ENCODE data around the gene PLPP4.

The PLPP4 gene

DNA sequence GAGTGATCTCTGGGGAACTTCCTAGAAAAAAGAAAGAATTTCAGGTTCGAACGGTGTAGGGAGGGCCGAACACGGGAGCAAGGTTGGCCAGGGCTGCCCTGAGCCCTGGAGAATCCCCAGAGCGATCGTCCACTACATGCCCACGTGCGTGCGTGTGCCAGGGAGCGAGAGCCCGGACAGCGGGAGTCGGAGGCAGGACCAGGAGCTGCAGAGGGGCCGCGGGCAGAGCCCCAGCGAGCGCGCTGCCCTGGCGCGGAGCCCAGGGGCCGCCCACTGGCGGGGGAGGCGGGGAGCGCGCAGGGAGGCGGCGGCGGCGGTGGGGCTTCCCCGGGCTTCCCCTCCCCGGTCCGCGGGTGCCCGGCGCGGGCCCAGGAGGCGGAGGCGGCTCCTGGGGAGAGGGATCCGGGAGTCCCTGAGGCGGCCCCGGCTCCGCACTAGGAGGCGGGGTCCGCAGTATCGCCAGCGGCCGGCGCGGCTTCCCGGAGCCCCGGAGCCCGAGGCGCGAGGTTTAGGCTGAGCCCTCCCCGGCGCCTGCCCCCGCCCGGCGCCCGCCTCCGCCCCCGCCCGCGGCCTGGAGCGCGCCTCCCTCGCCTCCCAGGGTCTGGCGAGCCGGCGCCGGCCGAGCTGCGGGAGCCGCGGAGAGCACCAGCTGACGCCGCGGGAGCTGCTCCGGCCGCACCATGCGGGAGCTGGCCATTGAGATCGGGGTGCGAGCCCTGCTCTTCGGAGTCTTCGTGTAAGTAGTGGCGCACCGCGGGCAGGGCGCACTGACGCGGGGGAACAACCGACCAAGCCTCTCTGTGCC lies at the start of gene PLPP4:
Gene PLPP4, plus strand, starts transcription at position 602 of the 805 bp plus-strand sequence. Its CDS starts 79 bp downstream, at position 681.
- no peak for DNase-seq

DNA sequence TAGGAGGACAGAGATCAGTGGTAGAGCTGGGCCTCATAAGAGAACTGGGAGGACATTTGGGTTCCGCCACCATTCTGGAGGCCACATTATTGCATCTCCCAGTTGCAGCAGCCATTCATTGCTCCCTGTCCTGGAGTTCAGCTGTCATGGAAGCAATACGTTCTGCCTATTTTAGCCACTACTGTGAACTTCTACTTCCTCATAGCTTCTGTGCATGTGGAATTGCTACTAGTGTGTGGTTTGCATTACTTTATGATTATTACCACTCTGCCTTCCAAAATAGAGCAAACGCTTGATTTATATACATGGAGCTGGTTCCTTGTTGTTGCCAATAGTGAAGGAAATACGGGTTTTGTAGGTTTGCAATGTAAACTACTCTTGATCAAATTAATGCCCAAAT lies 47.2 kb upstream of the PLPP4 start:
- DNase-seq: no peak

DNA sequence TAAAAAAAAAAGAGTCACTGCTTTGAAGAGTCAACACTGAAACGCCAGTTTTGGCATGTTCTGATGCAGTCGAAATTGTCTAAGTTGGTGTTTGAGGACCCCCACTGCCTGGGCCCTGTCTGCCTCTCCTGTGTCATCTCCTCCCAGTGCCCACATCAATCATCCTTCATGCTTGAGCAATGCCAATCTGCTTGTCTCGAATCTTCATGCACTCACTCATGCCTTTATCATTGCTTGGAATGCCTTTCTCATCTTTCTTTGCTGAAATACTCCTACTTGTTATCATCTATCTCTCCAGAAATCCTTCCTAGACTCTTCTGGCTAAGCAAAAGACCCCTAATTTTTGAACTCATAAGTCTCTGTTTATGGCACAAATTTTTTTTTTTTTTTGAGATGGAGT lies 42.1 kb upstream of the PLPP4 start:
- DNase-seq: no peak

DNA sequence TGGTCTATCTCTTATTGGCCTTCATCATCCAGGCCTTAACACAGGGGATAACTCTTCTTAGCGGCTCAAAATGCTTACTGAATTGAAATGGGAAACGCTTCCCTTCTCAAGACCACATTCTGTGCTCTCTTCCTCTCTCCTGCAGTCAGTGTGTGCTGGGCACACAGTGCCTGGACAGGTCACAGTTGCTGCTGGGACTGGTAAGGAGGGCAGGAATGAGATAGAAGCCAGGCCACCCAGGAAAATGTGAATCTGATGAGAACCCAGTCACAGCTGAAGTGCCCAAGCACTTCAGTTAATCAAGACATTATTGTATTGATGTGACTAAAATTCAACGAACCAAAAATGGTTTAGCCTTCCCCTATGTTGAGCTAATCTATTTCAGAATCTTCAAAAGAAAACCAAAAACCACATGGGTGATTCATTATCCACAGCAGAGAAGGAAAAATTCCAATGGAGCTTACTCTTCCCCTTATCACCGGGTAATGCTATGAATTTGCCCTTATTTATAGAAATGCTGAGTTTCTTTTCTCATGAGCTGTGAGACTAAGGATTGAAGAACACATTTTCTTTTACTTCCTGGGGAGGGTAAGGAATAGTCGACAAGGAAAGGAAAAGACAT lies 41.2 kb upstream of the PLPP4 start:
- DNase-seq: no peak

DNA sequence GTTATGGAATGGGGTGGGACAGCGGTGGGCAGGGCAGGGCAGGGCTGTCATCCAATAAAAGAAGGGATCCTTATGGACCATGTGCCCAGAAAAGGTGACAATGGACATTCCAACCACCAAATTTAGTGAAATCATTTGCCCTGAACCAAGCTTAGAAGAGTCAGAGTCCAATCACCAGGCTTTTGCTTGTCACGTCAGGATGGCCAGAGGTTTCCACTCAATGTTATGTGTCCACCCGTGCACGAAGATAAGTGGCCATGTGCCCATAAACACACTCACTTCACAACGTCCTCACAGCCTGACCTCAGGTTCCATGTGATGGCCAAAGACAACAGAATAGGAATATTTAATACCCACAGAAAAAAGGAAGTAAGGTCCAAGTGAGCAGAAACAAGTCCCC lies 36.6 kb upstream of the PLPP4 start:
- no peak for DNase-seq

DNA sequence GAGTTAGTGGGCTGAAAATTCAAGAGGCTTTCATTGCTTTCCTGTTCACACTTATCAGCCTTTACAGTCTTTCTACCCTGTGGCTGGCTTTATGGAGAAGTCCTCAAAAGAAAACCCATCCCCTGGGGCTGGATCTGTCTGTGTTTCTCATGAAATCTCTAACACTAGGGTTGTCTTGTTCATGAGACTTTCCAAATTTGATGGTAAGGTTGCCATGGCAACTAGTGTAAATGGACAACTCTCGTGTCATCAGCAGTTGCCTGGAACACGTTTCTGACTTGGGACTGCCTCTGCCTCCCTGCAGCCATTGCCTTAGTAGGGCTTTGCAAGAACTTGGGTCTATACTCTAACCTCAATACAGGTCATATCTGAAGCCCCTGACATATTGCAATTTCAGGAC lies 35.8 kb upstream of the PLPP4 start:
- DNase-seq: no peak

DNA sequence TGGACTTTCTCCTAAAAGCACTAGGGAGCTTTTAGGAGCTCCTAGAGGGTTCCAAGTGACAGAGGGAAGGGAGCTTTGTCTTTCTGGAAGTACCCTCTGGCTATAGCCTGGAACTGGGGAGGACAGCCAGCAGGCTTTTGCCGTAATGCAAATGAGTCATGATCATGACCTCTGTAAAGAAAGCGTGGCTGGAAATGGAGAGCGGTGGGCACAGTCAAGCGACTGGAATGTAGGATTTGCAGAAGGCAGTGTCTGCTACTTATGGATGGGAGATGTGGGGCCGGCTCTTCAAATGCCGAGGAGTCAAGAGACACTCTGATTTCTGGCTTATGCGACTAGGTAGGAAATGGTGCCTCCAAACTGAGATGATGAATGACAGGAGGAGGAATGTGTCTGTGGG lies 34.6 kb upstream of the PLPP4 start:
- DNase-seq: no peak

DNA sequence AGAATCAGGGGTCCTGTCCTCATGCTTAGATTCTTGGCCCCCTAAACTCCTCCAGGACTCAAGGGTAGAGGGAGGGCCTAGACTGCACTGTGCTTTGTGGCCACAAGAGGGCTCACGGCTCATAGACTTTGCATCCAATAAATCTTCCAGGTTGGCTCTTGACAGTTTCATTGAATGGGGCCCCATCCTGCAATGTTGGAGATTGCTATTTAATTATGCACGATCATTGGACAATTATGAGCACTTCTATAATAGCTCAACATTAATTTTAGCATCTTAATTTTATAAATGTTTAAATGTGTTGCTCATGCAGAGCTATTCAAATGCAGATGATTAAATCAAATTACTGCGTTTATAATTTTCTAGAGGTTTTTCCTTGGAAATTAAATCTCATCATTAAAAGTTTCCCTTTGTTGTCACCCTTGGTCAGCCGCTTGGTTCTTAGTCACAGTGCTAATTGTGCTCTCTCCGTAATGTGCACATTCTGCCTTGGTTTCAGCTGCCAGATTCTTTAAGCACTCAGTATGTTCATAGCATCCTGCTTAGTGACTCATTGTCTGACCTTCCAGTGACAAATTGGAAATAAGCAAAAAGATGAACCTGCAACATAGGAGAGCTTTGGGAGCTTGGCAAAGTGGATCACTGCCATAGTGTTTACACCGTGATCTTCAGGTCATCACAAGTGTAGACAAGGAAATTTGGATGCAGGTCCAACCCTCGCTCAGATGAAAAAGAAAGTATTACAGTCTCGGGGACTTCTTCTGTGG lies 33.4 kb upstream of the PLPP4 start:
- no peak for DNase-seq

DNA sequence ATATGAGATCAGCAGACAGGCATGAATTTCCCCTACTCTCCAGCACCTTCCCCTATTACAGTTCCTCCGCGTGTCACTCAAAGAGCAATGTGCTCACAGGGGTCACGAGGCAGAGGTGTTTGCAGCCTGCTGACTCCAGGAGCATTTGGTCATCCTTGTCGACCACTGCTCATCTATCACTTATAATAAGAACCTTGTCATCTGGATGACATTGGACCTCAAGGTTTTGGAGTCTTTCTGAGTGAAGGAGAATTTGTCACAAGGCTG lies 32.9 kb upstream of the PLPP4 start:
- no peak for DNase-seq

DNA sequence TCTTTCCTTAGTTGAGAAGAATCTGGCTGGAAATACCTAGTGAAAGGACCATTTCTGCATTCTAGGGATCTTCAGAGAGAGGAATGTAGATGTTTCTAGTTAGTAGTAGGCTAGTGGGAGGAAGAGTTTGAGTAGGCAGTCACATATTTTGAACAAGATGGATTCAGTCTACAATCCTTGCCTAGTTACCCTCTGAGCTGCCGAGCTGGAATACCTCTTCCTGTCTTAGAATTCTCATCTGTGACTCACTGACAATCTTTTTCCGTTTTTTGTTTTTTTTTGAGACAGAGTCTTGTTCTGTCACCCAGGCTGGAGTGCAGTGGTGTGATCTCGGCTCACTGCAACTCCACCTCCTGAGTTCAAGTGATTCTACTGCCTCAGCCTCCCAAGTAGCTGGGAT lies 30.7 kb upstream of the PLPP4 start:
- no peak for DNase-seq

DNA sequence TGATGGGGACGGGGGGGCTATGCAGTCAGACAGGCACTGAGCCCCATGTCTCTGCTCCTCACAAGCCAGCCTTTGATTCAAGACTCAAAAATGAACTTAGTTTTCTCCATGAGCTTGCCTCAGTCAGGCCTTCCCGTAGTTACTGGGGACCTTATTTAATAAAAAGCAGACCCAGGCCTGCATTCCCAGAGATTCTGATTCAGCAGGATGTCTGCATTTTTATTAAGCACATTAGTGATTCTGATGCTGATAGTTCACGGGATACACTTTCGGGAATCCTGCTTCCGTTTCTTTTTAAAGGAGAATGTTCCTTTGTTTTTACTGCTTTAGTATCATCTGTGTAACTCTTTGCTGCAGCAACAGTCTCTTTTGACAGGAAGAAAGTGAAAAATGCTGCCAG lies 28.3 kb upstream of the PLPP4 start:
- no peak for DNase-seq

DNA sequence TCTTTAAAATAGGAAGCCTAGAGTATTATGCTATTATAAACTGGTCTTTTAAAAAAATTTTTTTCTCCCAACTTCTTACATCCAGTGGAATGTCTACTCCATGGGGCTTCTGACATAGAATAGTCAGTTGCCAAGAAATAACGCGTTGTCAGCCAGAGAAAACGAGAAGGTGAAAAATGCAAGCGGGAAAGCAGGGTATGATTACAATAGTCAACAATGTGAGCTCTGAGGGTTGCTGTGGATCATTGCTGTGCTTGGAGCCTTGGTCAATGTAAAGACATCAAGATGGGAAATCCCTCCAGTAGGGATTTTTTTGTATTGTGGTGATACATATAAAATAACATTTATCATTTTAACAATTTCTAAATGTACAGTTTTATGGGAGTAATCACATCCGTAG lies 27.6 kb upstream of the PLPP4 start:
- no peak for DNase-seq

DNA sequence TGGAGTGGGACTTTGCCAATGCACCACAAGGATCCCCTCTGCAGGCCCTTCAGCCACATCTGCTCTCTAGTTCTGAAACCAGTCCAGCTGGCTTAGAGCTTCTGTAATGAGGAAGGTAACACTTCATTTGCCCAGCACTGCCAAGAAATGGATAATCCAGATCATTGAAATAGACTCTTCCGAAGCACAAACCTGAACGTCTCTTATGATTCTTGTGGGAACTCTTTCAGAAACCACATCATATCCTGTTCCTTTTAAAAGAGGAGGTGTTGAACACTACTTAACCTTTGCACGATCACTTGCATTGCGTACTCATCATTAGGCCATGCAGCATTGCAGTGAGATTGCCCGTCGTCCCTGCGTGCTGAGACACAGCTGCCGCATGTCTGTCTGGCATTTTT lies 25.8 kb upstream of the PLPP4 start:
- DNase-seq: no peak

DNA sequence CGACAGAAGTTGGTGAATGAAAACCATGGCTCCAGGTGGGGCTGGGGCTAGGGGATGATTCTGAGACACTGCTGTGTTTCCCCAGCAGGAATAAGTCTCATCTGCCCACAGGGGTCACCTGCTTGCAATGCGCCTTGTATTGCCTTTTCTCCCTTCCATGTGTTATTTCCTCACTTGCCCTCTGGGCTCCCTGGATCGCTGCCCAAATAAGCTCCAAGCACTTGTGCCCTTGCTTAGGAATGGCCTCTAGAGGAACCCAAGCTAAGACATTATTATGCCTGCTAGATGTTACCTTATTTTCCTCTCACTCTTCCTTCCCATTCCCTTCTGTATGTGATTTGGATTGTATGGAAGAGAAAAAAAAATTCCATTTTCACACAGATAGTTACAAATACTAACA lies 24.8 kb upstream of the PLPP4 start:
- no peak for DNase-seq

DNA sequence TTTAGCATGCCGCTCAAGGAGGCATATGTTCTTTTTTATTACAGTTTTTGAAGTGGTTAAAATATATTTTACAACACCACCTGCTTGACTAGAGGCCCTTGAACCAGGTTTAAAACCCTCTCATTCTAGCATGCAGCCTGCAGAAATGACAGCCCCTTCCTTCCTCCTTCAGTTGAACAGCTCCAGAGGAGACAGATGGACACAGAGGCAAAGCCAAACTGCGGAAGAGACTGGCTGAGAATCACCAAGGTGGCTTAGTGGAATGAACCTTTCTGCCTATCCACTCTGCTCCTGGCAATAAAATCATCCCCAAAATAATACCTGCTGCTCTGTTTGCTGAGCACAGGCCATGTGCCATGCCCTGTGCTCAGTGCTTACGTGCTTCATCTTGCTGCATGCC lies 23.9 kb upstream of the PLPP4 start:
- no peak for DNase-seq

DNA sequence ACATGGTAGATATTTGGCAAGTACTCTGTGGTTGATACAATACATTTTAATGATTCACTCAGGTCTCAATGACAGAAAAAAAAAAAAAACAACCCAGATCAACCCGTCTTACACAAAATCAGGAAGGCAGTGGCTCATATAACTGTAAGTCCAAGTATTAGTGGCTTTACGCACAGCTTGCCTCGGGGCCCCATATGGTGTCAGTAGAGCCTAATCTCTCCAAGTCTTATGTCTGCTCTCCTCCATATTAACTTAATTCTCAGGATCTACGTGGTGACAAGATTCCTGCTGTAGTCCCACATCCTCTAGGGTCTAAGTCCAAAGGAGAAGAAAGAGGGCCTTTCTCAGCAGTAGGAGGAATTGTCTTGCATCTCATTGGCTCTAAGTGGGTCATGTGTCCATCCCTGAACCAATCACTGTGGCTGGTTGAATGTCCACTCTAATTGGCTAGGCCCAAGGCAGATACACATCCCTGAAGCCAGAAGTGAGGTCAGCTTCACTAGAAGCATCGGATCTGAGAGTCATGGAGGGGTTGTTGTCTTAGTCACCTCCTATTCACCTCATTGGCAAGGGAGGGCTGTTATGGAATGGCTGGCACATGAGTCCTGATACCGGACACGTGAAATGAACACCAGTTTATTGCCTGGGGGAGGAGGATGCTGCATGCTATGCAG lies 20.5 kb upstream of the PLPP4 start:
- no peak for DNase-seq

DNA sequence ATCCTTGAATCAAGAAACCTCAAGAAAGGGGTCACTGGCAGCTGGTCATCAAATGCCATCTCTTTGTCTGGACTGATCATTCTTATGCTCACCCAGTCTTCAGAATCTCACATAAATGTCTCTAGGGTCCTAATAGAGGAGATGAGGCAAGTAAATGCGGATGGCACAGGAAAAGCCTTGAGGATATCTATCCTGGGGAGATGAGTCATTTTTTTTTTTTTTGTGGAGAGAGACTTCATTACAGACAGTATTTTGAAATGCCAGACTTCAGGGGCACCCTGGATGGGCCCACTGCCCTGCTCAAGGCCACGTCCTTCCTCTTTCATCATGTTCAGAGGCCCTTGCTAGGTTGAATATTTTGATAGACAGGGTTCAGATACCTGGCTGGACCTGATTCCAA lies 19.5 kb upstream of the PLPP4 start:
- DNase-seq: no peak

DNA sequence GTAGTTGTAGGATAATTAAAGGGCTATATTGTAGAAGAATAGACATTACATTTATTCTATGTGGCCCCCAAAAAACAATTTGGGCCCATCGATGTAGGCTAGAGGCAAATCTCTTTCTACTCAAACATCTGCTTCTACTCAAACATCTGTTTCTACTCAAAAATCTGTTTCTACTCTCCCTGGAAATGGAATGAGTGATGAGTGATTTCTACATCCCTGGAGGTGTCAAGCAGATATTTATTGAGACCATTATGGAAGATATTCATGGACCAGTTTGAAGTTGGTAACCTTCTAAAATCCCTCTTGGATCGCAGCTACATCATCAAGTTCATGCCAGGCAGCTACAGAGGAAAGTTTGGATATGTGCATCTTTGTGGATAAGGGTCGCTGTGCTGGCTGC lies 5.1 kb upstream of the PLPP4 start:
- no peak for DNase-seq

DNA sequence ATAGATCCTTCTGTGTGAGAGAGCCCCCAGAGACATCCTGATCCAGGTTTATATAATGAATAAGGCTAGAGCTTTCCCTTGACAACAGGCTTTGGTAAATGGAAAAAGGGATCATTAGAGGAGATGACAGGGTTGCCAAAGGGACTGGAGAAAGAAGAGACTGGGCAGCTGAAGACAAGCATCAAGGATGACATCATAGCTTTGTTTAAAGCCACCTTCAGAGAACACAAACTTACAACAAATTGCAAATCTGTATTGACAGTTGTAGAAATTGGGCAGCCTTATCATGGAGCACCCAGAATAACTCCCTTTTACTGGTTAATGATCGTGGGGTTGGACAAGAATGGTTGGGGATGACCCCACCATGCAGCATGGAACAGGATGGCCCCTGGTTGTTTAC lies 3.7 kb upstream of the PLPP4 start:
- no peak for DNase-seq

DNA sequence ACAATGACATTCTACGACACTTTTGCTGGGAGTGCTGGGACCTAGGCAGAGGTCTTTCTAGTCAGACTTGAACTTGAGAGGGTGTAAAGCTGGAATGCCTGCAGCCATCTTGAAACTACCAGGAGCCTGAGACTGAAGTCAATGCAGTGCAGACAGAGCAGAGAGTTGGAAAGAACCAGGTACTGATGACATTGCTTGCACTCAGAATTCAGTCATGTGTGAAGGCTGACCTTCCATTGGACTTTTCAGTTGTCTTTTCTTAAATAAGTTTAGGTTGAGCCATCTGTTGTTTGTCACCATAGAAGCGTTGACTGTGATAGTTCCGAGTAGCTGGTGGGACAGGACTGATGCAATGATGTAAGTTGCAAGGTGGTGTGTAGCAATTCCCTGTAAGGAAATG lies 3.1 kb upstream of the PLPP4 start:
- no peak for DNase-seq

DNA sequence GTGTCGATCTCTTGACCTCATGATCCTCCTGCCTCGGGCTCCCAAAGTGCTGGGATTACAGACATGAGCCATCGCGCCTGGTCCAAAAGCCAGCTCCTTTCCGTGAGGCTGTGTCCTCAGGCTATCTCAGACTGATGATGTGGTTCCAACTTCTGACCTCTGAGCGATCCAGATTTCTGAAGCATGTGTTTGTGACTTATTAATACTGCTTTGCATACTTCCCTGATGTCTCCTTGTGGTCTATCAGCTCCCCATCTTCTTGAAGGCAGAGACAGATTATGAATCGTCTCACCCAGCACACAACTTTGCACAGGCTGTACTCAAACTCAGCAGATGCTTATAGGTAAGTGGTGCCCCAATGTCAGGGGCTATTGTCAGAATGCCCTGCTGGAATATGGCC lies 2.0 kb upstream of the PLPP4 start:
- no peak for DNase-seq

DNA sequence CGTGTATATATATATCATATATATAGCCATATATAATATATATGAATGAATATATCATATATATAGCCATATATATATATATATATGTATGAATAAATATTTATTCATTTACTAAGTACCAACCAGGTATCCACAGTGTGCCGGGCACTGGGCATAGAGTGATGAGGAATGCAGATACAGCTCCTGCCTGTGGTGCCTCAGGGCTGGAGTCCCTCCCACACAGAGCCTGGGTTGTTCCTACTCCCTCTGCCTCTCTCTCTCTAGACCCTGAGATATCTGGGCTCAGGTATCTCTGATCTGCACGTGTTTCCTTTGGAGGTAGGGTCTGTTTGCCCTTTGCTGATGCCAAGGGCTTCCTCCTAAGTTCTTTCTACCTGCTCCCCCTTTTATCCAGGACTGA lies 1.4 kb upstream of the PLPP4 start:
- DNase-seq: no peak

DNA sequence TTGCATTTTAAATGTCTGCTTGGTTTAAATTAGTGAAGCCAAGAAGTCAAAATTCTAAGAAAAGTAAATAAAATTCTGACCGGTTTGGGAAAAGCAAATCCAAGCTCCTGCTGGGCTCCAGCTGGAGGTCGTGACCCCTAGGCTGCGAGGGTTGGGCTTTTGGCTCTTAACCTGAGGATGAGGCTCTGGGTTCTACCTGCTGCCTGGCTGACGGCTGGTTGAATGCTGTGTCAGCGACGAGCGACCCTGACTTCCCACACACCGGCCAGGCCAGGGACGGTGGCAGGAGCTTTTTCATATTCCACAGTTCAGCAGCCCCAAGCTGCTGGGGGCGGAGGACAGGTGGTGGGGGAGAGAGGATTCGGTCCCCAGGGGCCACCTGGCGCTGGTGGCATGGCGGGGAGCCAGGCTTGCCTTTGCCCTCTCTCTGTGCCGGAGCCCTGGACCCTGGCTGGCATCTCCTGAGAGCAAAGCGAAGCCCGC lies 843 bp upstream of the PLPP4 start:
- no peak for DNase-seq

Measured in SIG-M5 (cell line).